K562 (cell line): Measurements from ENCODE around the gene TAOK2. TPM values are rescaled to one million over a fixed set of nuclear protein-coding genes. Genes with fewer than 3 reads are reported as not detected.

ENCODE experiments used
- ZSCAN32 ChIP-seq: fragments of 450-650 bp; formaldehyde crosslinking; IDR thresholded peaks from 2 replicates; pipeline ENCODE4 v1.4.0; 2020; ENCODE audit warnings: mild to moderate bottlenecking, moderate library complexity
- polyA plus RNA-seq, 8 experiments: library from polyadenylated mRNA; depleted of rRNA in 4 of 8; stranded (reverse) in 5 of 8; unstranded in 3 of 8; fragments of >200 nt; fragmentation: Nextera tagmentation in 2 of 8; fragmentation: Illumina TruSeq in 1 of 8; extraction: Ambion mirVana in 2 of 8; extraction: Trizol in 1 of 8; gene quantifications; 2 replicates each; pipeline versions ENCODE4 v1.2.1 to v1.2.3, GENCODE V29; 2011 to 2014; ENCODE audit warnings: inconsistent platforms in 1 of 8, missing spikeins in 1 of 8
- total RNA-seq, 7 experiments: library from RNA; depleted of rRNA in 6 of 7; stranded (reverse); fragments of >200 nt in 6 of 7; fragmentation: Illumina TruSeq in 2 of 7; extraction: Trizol in 2 of 7; gene quantifications; 2 replicates each; pipeline versions ENCODE4 v1.2.1 to v1.2.3, GENCODE V29; 2011 to 2021; ENCODE audit warnings: low replicate concordance in 1 of 7
- TF ChIP-seq, protein P1 (sequence below): sonication (generic); formaldehyde crosslinking; IDR thresholded peaks from 2 replicates; pipeline ENCODE4 v1.8.0; 2022; ENCODE audit warnings: mild to moderate bottlenecking, missing genetic modification reagents
- TF ChIP-seq, protein P2 (sequence below): fragments of 450-650 bp; formaldehyde crosslinking; IDR thresholded peaks from 2 replicates; pipeline ENCODE4 v1.4.0; 2022; ENCODE audit warnings: missing genetic modification characterization
- TF ChIP-seq, protein P3 (sequence below), 2 experiments: IDR thresholded peaks; 2 replicates each; pipeline ENCODE4 v1.6.1; 2011; ENCODE audit warnings: borderline replicate concordance in 1 of 2, control low read depth in 1 of 2, low read depth in 1 of 2, low read length in 1 of 2, mild to moderate bottlenecking in 1 of 2, mixed read lengths in 1 of 2, moderate library complexity in 1 of 2; ENCODE audit not compliant: insufficient read depth in 1 of 2, insufficient read length in 1 of 2, poor library complexity in 1 of 2, severe bottlenecking in 1 of 2; ENCODE audit errors: extremely low read depth in 1 of 2

TAOK2 gene
- total and polyA plus RNA-seq, 9 of the 15 experiments (the other 6 are each of a cell fraction or from before 2014, with no cell fraction given): 0.10 to 41.8 (median 13.7) TPM

DNA sequence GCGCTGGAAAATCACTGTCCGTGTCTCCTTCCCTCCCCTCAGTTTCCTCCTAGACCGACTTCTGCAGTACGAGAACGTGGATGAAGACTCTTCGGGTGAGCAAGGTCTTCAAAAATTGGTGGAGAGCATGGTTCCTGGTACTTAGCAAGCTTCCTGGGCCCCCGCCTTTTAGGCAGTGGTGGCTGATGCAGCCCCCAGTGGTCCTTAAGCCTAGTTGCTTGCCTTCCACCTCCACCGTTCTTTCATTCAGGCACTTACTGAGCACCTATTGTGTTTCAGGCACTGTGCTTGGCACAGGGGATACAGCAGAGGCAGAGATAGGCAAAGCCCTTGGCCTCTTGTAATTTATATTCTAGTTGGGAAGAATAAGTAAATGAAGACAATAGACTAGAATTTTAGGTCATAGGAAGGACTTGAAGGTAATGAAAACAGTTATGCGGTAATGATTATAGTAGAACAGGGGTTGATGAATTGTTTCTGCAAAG is 23.1 kb downstream of the TAOK2 start (continued):
- TF ChIP-seq, protein P1, sequence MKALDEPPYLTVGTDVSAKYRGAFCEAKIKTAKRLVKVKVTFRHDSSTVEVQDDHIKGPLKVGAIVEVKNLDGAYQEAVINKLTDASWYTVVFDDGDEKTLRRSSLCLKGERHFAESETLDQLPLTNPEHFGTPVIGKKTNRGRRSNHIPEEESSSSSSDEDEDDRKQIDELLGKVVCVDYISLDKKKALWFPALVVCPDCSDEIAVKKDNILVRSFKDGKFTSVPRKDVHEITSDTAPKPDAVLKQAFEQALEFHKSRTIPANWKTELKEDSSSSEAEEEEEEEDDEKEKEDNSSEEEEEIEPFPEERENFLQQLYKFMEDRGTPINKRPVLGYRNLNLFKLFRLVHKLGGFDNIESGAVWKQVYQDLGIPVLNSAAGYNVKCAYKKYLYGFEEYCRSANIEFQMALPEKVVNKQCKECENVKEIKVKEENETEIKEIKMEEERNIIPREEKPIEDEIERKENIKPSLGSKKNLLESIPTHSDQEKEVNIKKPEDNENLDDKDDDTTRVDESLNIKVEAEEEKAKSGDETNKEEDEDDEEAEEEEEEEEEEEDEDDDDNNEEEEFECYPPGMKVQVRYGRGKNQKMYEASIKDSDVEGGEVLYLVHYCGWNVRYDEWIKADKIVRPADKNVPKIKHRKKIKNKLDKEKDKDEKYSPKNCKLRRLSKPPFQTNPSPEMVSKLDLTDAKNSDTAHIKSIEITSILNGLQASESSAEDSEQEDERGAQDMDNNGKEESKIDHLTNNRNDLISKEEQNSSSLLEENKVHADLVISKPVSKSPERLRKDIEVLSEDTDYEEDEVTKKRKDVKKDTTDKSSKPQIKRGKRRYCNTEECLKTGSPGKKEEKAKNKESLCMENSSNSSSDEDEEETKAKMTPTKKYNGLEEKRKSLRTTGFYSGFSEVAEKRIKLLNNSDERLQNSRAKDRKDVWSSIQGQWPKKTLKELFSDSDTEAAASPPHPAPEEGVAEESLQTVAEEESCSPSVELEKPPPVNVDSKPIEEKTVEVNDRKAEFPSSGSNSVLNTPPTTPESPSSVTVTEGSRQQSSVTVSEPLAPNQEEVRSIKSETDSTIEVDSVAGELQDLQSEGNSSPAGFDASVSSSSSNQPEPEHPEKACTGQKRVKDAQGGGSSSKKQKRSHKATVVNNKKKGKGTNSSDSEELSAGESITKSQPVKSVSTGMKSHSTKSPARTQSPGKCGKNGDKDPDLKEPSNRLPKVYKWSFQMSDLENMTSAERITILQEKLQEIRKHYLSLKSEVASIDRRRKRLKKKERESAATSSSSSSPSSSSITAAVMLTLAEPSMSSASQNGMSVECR: no peak
- TF ChIP-seq, protein P2, sequence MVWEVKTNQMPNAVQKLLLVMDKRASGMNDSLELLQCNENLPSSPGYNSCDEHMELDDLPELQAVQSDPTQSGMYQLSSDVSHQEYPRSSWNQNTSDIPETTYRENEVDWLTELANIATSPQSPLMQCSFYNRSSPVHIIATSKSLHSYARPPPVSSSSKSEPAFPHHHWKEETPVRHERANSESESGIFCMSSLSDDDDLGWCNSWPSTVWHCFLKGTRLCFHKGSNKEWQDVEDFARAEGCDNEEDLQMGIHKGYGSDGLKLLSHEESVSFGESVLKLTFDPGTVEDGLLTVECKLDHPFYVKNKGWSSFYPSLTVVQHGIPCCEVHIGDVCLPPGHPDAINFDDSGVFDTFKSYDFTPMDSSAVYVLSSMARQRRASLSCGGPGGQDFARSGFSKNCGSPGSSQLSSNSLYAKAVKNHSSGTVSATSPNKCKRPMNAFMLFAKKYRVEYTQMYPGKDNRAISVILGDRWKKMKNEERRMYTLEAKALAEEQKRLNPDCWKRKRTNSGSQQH (CRISPR knock-in tag): no peak
- TF ChIP-seq, protein P3, sequence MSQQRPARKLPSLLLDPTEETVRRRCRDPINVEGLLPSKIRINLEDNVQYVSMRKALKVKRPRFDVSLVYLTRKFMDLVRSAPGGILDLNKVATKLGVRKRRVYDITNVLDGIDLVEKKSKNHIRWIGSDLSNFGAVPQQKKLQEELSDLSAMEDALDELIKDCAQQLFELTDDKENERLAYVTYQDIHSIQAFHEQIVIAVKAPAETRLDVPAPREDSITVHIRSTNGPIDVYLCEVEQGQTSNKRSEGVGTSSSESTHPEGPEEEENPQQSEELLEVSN (IDR thresholded peaks at IDR 0.05; ENCODE audit: borderline replicate concordance in 1 of 2, extremely low read depth in 1 of 2, insufficient read depth in 1 of 2, insufficient read length in 1 of 2, low read depth in 1 of 2, low read length in 1 of 2, poor library complexity in 1 of 2, severe bottlenecking in 1 of 2): peak in 1 of 2 experiments; percentile 40
- TF ChIP-seq ZSCAN32 (CRISPR knock-in tag): no peak
